Measurements from ENCODE around the gene PIP5KL1.
A peak's percentile ranks its signal among the peaks of the same experiment; 100 is the strongest.

Gene PIP5KL1

DNA sequence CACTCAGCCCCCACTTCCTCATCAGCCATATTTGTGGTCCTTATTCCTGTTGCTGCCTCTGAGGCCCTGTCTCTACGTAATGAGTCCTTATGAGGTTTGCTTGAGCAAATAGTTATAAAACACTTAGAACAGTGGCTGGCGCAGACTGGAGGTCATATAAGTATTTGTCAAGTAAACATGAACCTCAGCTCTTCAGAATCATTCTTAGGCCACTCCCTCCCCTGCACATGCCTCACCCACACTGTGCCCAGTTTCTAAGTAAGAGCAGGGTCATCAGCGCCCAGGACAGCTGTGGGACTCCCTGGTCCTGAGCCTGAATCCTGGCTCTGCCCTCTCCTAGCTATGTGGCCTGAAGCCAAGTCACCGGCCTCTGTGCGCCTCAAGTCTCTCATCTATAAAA is 17.7 kb downstream of the PIP5KL1 start:
- no peak for DNase-seq

DNA sequence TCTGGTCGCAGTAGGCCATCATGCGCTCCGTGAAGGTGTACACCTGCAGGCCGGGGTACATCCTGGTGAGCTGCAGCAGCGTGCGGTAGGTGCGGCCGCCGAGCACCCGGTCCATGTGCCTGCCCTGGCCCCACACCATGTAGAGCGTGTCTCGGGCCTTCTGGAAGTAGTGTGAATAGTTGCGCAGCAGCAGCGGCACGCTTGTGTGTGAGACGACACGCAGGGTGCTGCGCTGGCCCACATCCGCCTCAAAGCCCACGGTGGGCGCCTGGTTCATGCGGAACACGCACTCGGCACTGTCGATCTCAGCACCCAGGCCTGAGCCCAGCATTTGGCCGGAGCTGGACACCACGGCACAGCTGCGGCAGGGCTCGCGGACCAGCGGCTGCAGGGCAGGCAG is 18.3 kb downstream of the PIP5KL1 start:
- no peak for DNase-seq

DNA sequence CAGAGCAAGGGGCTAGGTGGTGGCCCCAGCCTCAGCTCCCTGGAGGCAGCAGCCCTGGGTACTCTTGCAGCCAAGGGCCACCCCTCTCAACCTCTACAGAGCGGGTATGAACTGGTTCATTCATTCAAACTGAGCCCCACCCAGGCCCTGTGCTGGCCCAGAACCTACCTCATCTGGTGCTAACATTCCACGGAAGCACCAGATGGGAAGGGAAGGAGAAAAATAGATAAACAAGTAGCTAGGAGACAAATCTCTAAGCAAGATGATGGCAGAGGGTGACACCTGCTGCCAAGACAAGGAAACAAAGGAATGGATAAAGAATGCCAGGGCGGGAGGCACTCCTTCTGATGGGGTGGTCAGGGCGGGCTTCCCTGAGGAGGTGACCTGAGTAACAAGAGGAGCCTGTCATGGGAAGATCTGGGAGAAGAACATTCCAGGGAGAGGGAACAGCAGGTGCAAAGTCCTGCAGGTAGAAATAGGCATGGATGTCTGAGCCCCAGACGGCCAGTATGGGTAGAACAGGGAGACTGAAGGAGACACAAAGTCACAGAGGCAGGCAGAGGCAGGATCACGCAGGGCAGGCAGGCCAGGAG is 19.9 kb downstream of the PIP5KL1 start:
- DNase-seq, result no peak

DNA sequence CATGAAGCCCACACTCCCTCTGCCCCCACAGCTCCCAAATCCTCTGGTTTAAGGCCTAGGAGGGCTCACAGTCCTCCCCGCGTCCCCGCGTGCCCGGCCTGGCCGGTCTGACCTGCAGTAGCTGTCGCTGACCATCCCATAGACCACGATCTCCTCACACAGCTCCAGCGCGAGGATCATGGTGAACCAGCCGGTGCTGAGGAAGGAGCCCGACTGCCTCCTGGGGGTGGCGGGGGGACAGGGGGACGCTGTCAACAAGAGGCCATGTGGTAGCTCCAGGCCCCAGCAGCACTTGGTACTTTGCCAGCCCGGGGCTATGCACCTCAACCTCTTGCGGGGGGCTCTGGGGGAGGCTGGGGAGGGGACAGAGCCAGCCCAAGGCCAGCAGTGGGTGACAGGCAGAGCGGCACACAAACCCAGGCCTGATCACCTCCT is 20.7 kb downstream of the PIP5KL1 start:
- DNase-seq, result no peak

DNA sequence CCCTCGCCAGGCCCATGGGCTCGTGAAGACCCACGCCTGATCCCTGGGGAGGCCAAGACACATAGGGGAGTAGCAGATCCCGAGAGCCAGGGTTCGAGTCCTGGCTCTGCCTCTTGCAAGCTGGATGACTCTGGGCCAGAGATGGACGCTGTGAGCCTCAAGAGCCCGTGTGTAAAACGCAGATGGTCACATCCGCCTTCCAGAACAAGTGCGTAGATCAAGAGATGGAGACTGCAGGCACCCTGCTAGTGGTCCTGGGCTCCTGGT is 22.0 kb downstream of the PIP5KL1 start:
- no peak for DNase-seq

DNA sequence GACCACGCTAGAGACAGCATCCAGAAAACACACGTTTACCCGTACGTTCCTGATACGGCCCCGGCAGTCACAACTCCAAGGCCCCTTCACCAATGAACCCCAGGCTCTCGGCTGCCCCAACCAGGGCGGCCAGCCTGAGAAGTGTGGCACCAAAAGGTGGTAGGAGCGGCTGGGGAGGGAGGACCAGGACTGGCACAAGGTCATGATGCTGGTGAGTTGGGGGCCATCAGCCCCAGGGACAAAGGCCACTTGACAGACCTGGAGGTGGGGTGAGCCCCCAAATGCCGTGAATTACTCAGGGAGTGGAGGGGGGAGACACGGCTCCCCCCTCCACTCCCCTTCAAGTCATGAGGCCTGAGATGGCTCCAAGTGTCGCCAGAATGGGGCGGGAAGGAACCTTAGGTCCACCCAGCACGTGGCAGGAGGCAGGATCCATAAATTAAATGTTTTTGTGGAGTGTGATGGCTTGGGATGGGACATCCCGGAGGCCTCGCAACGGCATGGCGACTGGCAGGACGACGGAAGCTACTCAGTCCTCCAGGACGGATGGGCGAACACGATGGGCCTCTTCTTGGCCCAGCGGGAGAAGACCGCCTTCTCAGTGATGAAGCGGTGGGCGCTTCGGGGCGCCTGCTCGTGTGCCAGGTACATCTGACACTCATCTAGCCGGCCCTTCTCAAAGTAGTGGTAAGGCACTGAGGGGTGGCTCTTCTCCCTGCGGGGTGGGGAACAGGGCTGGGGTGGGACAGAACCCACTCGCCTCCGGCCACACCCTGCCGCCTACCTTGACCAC is 22.5 kb downstream of the PIP5KL1 start:
- no peak for DNase-seq

DNA sequence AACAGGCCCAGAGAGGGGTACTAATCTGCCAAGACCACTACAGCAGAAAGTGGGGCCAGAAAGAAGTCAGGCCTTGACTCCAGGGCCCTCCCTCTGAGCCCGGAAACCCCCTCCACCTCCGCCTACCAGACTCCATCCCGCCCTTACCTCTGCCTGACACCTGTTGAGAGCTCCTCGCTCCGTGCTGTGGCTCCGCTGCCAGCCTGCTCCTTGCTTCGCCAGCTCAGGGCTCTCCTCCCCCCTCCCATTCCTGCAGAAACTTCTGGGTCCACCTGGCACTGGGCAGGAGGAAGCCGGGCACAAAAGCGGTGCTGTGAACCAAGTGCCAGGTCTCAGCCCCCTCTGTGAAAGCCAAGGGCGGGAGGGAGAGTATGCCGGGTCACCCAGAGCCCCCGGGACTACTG is 24.8 kb downstream of the PIP5KL1 start:
- peak; percentile 82 for DNase-seq

DNA sequence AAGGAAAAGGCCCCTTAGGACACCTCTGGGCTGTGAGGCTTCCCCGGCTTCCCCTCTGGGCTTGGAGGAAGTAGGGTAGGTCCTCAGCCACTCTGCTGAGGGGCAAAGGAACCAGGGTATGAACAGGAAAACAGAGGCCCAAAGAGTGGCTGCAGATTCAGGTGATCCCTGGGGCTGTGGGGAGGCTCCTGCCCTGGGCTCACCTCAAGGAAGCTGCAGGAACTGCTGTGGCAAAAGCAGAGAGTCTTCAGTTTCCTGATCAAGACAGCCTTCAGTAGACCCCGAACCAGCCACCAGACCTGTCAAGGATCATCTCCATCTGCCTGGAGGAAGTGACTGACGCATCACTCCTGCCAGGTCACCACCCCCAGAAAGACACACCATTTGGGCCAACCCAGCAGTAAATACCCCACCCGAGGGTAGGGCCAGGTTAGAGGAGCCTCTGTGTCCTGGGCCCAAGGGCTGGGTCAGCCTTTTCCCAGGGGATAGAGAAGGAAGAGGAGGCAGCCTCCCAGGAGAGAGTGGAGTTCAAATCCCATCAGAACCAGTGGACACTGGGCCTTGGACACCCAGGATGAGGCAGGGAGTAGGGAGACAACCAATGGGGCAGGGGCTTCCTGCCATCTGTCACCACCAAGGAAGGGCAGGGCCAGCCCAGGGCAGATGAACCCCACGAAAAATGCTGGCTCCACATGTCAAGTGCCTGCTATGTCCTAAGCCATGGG is 25.4 kb downstream of the PIP5KL1 start:
- peak; percentile 83 for DNase-seq

DNA sequence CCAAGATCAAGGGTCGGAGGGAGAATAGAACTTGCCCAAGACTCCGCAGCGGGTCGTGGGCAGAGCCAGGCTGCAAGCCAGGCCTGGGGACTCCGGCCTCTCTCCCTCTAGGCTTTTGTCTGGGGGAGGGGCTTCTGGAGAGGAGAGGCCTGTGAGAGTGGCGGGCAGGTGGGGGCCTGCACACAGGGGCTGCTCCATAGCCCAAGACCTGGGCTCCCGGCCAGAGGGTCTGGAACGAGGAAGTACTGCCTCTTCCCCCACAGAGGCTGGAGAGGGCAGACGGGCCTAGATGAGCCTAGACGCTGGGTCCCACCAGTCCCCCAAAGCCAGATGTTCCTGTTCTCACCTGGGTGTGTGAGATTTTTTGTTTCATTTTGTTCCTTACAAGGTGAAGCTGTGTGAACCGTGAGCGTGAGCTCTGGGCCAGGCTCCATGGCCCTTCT is 26.0 kb downstream of the PIP5KL1 start:
- no peak for DNase-seq

DNA sequence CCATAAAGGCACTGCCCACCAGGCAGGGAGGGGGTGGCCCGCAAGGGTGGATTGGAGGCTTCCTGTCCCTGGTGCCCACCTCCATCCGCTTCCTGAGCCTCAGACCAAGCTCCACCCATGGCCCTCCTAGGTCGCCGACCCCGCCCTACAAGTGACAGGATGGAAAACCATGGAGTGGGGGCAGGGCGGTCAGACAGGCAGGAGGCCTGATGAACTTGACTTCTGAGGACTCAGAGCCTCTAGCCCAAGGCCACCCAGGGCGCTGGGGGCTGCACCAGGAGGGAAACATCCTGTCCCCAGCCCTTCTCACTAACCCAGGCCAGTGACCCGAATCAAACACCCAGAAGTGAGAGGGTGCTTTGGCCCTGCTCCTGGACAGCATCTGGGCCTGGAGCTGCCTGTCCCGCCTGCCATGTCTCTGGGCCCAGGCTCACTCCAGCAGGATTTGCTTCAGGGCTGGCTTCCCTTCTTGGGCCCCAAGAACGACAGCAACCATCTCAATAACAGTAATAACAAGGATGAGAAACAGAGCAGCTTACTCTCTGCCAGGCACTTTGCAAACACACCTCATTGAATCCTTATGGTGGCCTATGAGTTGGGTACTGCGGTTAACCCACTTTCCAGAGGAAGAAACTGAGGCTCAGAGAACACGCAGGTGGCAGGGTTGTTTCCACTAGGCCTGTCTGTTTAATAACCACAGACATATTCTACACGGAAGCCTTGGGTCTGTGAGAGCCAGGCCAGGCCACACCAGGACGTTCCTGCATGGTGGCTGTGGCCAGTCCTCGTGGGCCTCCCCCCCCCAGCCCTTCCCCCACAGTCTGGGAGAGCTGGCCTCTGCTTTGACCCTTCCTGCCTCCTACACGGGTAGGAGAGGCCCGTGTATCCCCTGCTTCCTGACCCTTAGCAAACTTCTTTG is 26.8 kb downstream of the PIP5KL1 start:
- DNase-seq, result peak; percentile 92

DNA sequence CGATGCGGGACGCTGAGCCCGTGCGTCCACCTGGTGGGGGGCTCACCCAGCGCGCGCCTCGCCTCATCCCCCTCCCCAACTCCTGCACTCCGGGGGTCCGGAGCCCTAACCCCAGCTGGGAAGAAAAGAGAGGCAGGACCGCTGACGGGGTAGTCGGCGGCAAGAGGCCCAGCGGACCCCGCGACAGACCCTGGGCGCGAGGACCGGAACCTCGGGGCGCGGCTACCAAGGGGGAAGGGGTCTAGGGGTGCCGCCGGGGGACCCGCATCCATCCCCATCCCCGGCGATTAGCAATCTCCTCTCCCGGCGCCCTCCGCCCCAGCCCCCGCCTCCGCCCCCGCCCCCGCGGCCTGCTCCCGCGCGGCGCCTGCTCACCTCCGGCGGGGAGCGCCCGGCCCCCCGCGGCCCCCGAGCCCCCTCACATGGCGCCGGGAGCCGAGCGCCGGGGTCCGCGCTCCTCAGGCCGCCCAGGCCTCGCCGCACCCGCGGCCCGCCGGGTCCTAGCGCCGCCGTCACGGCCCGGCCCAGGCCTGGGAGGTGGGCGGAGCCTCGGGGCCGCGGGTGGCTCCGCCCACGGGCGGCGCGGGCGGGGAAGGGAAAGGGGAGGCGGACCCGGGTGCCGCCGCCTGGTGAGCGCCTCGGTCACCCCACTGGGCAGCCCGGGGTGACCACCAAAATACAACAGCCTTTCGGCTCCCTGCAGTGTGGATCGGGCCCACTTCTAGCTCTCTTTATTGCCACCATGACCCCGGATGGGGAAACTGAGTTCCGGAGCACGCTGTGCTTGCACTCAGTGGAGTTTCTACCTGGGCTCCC is 31.2 kb downstream of the PIP5KL1 start, which contains the start of gene ST6GALNAC6:
ST6GALNAC6 (minus strand) TSS at position 476 of the 816 bp plus-strand sequence. CDS start 1,622 bp downstream, outside the sequence.
- DNase-seq, result peak; percentile 90

DNA sequence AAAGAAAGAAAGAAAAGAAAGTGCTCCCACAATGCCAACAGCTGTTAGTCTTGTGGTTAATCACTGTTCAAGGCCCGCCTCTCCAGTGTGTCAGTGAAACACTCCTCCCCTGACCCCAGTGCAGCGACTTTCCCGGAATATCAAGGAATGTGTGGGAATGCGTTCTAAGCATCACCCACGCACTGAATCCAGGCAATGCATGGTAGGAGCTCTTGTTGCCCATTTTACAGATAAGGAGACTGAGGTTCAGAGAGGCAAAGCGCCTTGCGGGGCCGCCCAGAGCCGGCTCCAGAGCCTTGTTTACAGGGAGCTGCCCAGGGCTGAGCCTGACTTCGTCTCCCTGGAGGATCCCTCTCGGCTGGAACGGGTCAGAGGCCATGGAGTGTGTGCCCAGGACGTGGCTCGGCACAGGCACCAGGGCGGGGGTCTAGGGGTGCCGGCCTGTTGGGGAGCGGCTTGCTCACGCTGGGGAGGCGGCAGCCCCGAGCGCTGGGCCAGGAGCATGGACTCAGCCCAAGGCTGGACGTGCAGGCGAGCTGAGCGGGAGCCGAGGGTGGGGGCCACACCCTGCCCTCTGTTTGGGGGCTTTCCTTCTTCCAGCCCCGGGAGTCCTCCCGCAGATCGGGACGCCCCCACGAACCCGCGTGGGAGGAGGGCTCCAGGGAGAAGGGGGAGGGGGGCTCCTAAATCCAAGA is 32.0 kb downstream of the PIP5KL1 start:
- no peak for DNase-seq

DNA sequence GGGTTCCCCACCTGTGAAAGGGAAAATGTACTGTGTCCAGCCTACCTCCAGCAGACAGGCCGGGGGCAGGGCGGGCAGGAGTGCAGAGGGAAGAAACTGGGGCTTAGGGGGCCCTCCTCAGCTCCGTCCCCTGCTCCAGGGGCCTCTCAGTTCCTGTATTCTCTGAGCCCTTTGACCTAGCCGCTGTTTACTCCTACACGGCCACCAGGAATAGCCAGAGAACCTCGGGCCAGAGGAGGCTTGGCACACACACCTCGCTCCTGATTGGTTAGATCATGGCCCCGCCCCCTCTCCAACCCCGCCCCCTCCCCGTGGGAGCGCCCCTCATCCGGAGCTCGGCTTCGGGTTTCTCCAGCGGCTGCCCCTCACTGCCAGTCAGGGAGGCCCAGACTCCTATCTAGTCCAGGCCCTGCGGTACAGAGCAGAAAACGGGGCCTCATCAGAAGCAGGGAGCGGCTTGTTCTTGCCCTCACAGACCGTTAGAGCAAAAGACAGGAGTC is 33.3 kb downstream of the PIP5KL1 start:
- peak; percentile 75 for DNase-seq

DNA sequence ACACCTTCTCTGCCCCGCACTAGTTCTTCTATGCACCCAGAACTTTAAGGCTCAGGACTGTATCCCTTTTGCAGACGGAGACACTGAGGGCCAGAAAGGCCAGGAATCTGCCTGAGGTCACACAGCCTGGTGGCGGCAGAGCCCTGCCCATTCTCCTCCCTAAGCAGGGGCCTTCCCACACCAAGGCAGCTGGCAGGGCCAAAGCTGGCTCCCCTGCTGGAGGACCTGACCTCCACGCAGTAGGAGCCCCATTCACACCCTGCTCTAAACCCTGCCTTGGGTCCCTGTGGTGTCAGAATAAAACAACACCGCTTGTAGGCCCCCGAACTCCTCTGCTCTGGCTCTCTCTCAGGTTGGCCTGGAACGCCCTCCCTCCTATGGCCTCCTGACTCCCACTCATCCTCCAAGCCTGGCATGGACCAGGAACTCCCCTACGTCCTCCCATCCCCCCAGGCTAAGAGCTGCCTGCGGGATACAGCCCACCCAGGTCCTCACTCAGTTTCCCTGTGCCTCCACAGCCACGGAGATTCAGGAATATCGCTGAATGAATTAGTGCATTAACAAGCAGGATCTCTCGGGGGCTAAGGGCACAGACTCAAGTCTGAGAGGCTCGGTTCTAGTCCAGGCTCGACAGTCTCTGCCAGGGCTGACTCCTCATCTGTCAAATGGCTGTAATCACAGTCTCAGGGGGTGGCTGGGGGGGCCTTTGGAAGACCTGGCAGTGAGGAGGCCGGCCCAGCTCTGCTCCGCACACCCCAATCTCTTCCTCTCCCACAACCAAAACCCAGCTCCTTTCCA is 34.0 kb downstream of the PIP5KL1 start:
- no peak for DNase-seq

DNA sequence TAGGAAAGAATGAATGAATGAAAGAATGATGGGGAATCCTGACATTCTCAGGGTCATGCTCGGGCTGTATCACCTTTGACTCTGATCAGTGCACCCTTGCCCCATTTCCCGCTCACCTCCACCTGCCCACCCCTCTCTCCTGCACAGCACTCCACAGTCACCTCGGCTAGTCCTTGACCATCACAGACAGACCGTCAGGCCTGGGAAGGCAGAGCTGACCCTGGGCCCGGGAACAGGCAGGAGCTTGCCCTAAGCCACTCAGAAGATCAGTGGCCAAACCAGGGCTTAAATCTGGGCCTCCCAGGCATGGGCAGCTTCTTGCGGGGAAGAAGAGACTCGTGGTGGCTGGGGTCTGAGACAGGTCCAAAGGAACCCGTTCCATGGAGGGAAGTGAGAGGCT is 34.8 kb downstream of the PIP5KL1 start:
- no peak for DNase-seq

DNA sequence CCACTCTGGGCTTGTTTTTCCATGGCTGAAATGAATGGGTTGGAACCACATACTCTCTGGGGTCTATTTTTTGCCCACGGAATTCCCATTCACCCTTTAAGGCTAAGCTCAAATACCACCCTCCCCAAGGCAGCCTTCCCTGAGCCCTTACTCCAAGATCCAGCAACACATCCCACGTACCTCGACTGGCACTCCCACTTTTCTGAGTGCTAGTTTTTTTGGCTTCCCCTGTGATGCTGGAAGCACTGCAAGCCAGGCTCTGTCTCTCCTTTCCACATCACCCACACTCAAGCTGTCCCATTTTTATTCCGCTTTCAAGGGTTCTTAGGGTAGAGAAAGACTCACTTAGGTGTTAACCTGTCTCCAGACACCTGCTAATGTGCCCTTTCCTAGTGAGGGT is 37.2 kb downstream of the PIP5KL1 start:
- no peak for DNase-seq

DNA sequence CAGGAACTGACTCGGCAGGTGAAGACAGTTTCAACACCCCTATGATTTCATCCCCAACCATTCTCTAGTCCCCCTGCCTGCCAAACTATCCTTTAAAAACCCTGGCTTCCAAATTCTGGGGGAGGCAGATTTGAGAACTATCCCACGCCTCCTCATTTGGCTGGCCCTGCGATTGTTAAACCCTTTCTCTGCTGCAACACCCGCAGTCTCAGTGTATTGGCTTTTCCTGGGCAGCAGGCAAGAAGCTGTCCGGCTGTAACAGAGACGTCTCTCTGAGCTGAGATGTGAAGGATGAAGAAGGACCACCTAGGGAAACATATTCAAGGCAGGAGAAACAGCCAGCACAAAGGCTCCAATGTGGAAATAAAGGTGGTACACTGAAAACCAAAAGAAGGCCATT is 37.7 kb downstream of the PIP5KL1 start:
- no peak for DNase-seq

DNA sequence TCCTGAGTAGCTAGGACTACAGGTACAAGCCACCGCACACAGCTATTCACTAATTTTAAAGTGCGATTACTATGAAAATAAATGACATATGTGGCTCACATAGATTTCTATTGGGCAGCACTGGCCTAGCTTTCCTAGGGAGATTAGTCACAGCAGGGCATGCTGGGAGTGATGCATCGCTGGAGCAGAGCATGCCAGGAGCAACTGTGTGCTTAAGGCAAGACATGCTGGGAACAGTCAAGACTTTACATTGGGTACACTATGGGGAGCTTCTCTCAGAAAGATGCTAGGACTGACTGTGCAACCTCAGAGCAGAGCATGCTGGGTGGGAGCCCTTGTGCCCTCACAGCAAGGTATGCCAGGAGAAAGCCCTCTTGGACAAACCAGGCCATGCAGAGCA is 40.5 kb downstream of the PIP5KL1 start:
- DNase-seq, result no peak

DNA sequence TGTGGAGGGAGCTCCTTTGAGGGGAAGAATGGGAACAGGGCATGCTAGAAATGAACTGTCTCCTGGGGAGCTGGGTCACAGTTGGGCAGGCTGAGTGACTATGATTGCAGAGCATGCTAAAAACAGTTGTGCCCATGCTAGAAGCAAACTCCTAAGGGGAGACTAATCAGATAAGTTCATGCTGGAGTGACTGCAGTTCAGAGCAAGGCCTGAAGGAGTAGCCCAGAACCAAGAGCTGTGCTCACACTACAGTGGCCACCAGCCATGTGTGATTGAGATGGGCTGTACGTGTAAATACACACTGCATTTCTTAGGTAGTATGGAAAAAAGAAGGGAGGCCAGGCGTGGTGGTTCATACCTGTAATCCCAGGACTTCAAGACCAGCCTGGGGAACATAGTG is 42.8 kb downstream of the PIP5KL1 start:
- no peak for DNase-seq

DNA sequence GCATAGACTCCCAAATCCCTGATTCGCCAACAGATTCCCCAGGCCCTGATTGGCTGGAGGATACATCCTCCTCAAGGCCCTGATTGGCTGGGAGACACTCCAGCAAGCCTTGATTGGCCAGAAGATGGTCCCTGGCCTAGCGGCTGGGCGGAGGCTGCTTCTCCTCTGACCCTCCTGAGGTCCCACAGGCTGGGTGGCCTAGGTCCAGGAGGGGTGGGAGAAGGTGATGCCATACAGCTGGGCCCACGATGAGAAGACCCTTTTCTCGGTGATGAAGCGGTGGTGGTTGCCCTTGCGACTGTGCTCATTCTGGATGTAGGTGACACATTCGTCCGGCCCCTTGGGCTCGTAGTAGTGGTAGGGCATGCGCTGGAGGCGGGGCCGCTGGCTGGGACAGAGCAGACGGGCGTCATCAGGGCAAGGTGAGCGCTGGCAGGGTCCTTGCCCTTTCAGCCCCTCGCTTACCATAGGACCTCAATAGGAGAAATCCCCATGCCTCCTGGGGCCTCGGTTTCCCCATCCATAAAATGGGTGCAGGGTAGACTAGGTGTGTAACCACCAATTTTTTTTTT is 44.1 kb downstream of the PIP5KL1 start:
- no peak for DNase-seq
